ENCODE measurements around the gene KIAA0513. TPM values are rescaled to one million over a fixed set of nuclear protein-coding genes. Genes with fewer than 3 reads are reported as not detected.

The KIAA0513 gene
- total RNA-seq, 4 donors from 2014 or later, result 18.5 to 41.3 (median 34.5) TPM

- no peak for DNase-seq
- 82 to 87% methylated on average over 5 to 22 of the region's 22 CpGs for WGBS, 2 donors (ENCODE audit: low coverage in 1 of 2)
- Histone ChIP-seq H3K27me3 (no peaks in the 10 kb centered on the region), H3K27ac (peak overlapping the region in 2 of 4 donors; percentile 34 to 74), H3K4me3 (no peak overlapping the region), H3K9me3 (no peaks in the 10 kb centered on the region), H3K4me1 (peaks cover 0 to 36% (median 25%) of the 10 kb centered on the region in 4 donors), H3K36me3 (peaks cover 0 to 34% (median 9%) of the 10 kb centered on the region in 4 donors)
- in situ Hi-C loops (cut with MboI; ENCODE audit: low pct_ligation_motif_present in 1 of 4, low pct_unique_long_range_greater_than_20kb in 1 of 4, low sequenced_read_pairs in 3 of 4), result no loop called here
- intact Hi-C loops (cut with DNase I; ENCODE audit: low total_unique reads), result no loop called here
- TF ChIP-seq POLR2A (IDR thresholded peaks at IDR 0.05) (no peak), CTCF (IDR thresholded peaks at IDR 0.05) (no peak), EP300 (IDR thresholded peaks at IDR 0.05; ENCODE audit: low read depth) (no peak), POLR2AphosphoS5 (IDR thresholded peaks at IDR 0.05) (no peak)
Observed at GRCh38 chr16:84986102-84986501, 41.5 kb upstream of the KIAA0513 start.

GRCh38 chr16:84986879-84987278 lies 40.7 kb upstream of the KIAA0513 start:
- TF ChIP-seq POLR2A (IDR thresholded peaks at IDR 0.05), result no peak
- TF ChIP-seq POLR2AphosphoS5 (IDR thresholded peaks at IDR 0.05), result no peak
- TF ChIP-seq CTCF (IDR thresholded peaks at IDR 0.05), result no peak
- no peak for TF ChIP-seq EP300 (IDR thresholded peaks at IDR 0.05; ENCODE audit: low read depth)
- intact Hi-C loops (cut with DNase I; ENCODE audit: low total_unique reads) (no loop called here), in situ Hi-C loops (cut with MboI; ENCODE audit: low pct_ligation_motif_present in 1 of 4, low pct_unique_long_range_greater_than_20kb in 1 of 4, low sequenced_read_pairs in 3 of 4) (no loop called here)
- no peaks in the 10 kb centered on the region for H3K9me3 ChIP-seq
- no peaks in the 10 kb centered on the region for H3K27me3 ChIP-seq
- no peak overlapping the region for H3K4me3 ChIP-seq
- H3K36me3 ChIP-seq, result peaks cover 0 to 27% (median 9%) of the 10 kb centered on the region in 4 donors
- no peak for DNase-seq
- 88% methylated on average over 1 of the region's 1 CpG; no CpG with 5 or more reads in 1 of the 2 donors for WGBS, 2 donors (ENCODE audit: low coverage in 1 of 2)
- no peak overlapping the region for H3K27ac ChIP-seq
- peaks cover 0 to 41% (median 27%) of the 10 kb centered on the region in 4 donors for H3K4me1 ChIP-seq

- Histone ChIP-seq H3K27me3 (no peaks in the 10 kb centered on the region), H3K4me3 (no peak overlapping the region), H3K36me3 (peaks cover 0 to 25% (median 9%) of the 10 kb centered on the region in 4 donors), H3K27ac (no peak overlapping the region), H3K4me1 (peaks cover 15 to 41% (median 30%) of the 10 kb centered on the region in 4 donors), H3K9me3 (no peaks in the 10 kb centered on the region)
- DNase-seq, result no peak
- 90 to 100% methylated on average over 1 to 16 of the region's 16 CpGs for WGBS, 2 donors (ENCODE audit: low coverage in 1 of 2)
- in situ Hi-C loops (cut with MboI; ENCODE audit: low pct_ligation_motif_present in 1 of 4, low pct_unique_long_range_greater_than_20kb in 1 of 4, low sequenced_read_pairs in 3 of 4), result no loop called here
- TF ChIP-seq POLR2AphosphoS5 (IDR thresholded peaks at IDR 0.05), result no peak
- TF ChIP-seq CTCF (IDR thresholded peaks at IDR 0.05), result no peak
- no peak for TF ChIP-seq EP300 (IDR thresholded peaks at IDR 0.05; ENCODE audit: low read depth)
- no peak for TF ChIP-seq POLR2A (IDR thresholded peaks at IDR 0.05)
- intact Hi-C loops (cut with DNase I; ENCODE audit: low total_unique reads), result no loop called here
Observed at GRCh38 chr16:84988328-84989080, 39.1 kb upstream of the KIAA0513 start.

GRCh38 chr16:84989749-84990620 lies 37.6 kb upstream of the KIAA0513 start:
- Histone ChIP-seq H3K4me3 (no peak overlapping the region), H3K4me1 (peaks cover 29 to 41% (median 38%) of the 10 kb centered on the region in 4 donors), H3K27me3 (no peaks in the 10 kb centered on the region), H3K9me3 (no peaks in the 10 kb centered on the region), H3K27ac (no peak overlapping the region), H3K36me3 (peaks cover 0 to 25% (median 9%) of the 10 kb centered on the region in 4 donors)
- WGBS, 2 donors (ENCODE audit: low coverage in 1 of 2), result 86% methylated on average over 27 of the region's 27 CpGs; no CpG with 5 or more reads in 1 of the 2 donors
- in situ Hi-C loops (cut with MboI; ENCODE audit: low pct_ligation_motif_present in 1 of 4, low pct_unique_long_range_greater_than_20kb in 1 of 4, low sequenced_read_pairs in 3 of 4), result no loop called here
- no peak for TF ChIP-seq CTCF (IDR thresholded peaks at IDR 0.05)
- no peak for TF ChIP-seq POLR2A (IDR thresholded peaks at IDR 0.05)
- no peak for TF ChIP-seq EP300 (IDR thresholded peaks at IDR 0.05; ENCODE audit: low read depth)
- no peak for DNase-seq
- intact Hi-C loops (cut with DNase I; ENCODE audit: low total_unique reads), result no loop called here
